RWPE2 (cell line): ENCODE measurements around the gene AHCYL2.

Source experiments
- ATAC-seq: fragments of 200-7000 bp; cut with Tn5 transposase; 3 replicates; pipeline ENCODE4 v1.9.1; 2021; ENCODE audit warnings: low read depth
- DNase-seq: peaks from one replicate; pipeline ENCODE4 v3.0.0-alpha.2; 2020; ENCODE audit warnings: low spot score
- H3K27ac ChIP-seq: fragments of 450-650 bp; 2 replicates; pipeline ENCODE4 v1.5.1; 2017; ENCODE audit warnings: mild to moderate bottlenecking; ENCODE audit not compliant: poor library complexity, severe bottlenecking
- H3K27me3 ChIP-seq: fragments of 250-450 bp; sonication (Bioruptor Pico); 2 replicates; pipeline ENCODE4 v1.5.1; 2021; ENCODE audit warnings: mild to moderate bottlenecking, moderate library complexity; ENCODE audit not compliant: insufficient read depth, poor library complexity, severe bottlenecking
- H3K36me3 ChIP-seq: fragments of 250-450 bp; sonication (Bioruptor Pico); 2 replicates; pipeline ENCODE4 v1.5.1; 2020; ENCODE audit warnings: low read depth, mild to moderate bottlenecking, moderate library complexity
- H3K4me1 ChIP-seq: fragments of 250-450 bp; sonication (Bioruptor Pico); 2 replicates; pipeline ENCODE4 v1.5.1; 2021; ENCODE audit warnings: mild to moderate bottlenecking, moderate library complexity; ENCODE audit not compliant: insufficient read depth, poor library complexity, severe bottlenecking
- H3K4me3 ChIP-seq: fragments of 250-450 bp; sonication (Bioruptor Pico); 2 replicates; pipeline ENCODE4 v1.5.1; 2021; ENCODE audit warnings: mild to moderate bottlenecking, moderate library complexity; ENCODE audit not compliant: severe bottlenecking
- H3K9me3 ChIP-seq: fragments of 250-450 bp; sonication (Bioruptor Pico); 2 replicates; pipeline ENCODE4 v1.5.1; 2021; ENCODE audit warnings: mild to moderate bottlenecking, moderate library complexity; ENCODE audit not compliant: severe bottlenecking
- CTCF ChIP-seq: fragments of 450-650 bp; IDR thresholded peaks from one replicate; pipeline ENCODE4 v1.5.1; 2017; ENCODE audit warnings: mild to moderate bottlenecking, moderate library complexity; ENCODE audit not compliant: poor library complexity, severe bottlenecking

AHCYL2 gene

GRCh38 chr7:129370812-129371211 lies 146.0 kb downstream of the AHCYL2 start:
- Histone ChIP-seq H3K27me3 (no peaks in the 10 kb centered on the region), H3K4me3 (no peak overlapping the region), H3K4me1 (peaks cover 2% of the 10 kb centered on the region), H3K36me3 (no peaks in the 10 kb centered on the region), H3K27ac (no peak overlapping the region), H3K9me3 (no peaks in the 10 kb centered on the region)
- ATAC-seq (no peak), DNase-seq (no peak)
- peak; percentile 12 for TF ChIP-seq CTCF

GRCh38 chr7:129371487-129371886 lies 146.7 kb downstream of the AHCYL2 start:
- no peak for TF ChIP-seq CTCF
- Histone ChIP-seq H3K4me1 (peaks cover 2% of the 10 kb centered on the region), H3K4me3 (no peak overlapping the region), H3K27me3 (no peaks in the 10 kb centered on the region), H3K9me3 (no peaks in the 10 kb centered on the region), H3K27ac (no peak overlapping the region), H3K36me3 (no peaks in the 10 kb centered on the region)
- no peak for ATAC-seq
- DNase-seq, result no peak

- Histone ChIP-seq H3K27ac (no peak overlapping the region), H3K4me1 (peaks cover 4% of the 10 kb centered on the region), H3K9me3 (no peaks in the 10 kb centered on the region), H3K27me3 (no peaks in the 10 kb centered on the region), H3K4me3 (no peak overlapping the region), H3K36me3 (no peaks in the 10 kb centered on the region)
- ATAC-seq (no peak), DNase-seq (no peak)
- no peak for TF ChIP-seq CTCF
Observed at GRCh38 chr7:129373651-129374428, 149.0 kb downstream of the AHCYL2 start.

- Histone ChIP-seq H3K27me3 (no peaks in the 10 kb centered on the region), H3K36me3 (no peaks in the 10 kb centered on the region), H3K27ac (no peak overlapping the region), H3K4me3 (no peak overlapping the region), H3K9me3 (no peaks in the 10 kb centered on the region), H3K4me1 (peaks cover 4% of the 10 kb centered on the region)
- DNase-seq (no peak), ATAC-seq (no peak)
- TF ChIP-seq CTCF, result no peak
Observed at GRCh38 chr7:129375141-129375938, 150.5 kb downstream of the AHCYL2 start.
